IMR-90 (cell line): Measurements from ENCODE around the gene AFG3L2. TPM values are rescaled to one million over a fixed set of nuclear protein-coding genes. Genes with fewer than 3 reads are reported as not detected.

ENCODE experiments used
- ATAC-seq: fragments of 200-7000 bp; cut with Tn5 transposase; 2 replicates; pipeline ENCODE4 v1.9.1; 2020; ENCODE audit warnings: low read depth, mild to moderate bottlenecking, moderate library complexity
- BruUV-seq: library from RNA; stranded (reverse); fragments of 400-500 nt; replicated peaks from 2 replicates; lab custom pipeline; 2021; lab: Mats Ljungman, UMichigan
- CTCF ChIA-PET: fragments of 300-600 bp; formaldehyde crosslinking; extraction: SDS; loops from one replicate; lab custom pipeline; 2021; ENCODE audit warnings: antibody characterized with exemption; lab: Yijun Ruan, JAX
- POLR2A ChIA-PET: fragments of 300-600 bp; sonication (Branson Sonifier 250); formaldehyde crosslinking; loops from one replicate; lab custom pipeline; 2022; ENCODE audit warnings: antibody characterized with exemption; ENCODE audit not compliant: unreplicated experiment; lab: Charles Lee
- DNase-seq: peaks from one replicate; pipeline ENCODE4 v3.0.0; 2013
- H2AFZ ChIP-seq: replicated peaks from 2 replicates; pipeline ENCODE3; 2013; ENCODE audit warnings: low read length, mild to moderate bottlenecking; ENCODE audit not compliant: poor library complexity
- H2AK5ac ChIP-seq: 2 replicates; pipeline ENCODE4 v1.6.1; 2013; ENCODE audit warnings: low read depth, low read length, inconsistent platforms
- H2AK9ac ChIP-seq: replicated peaks from 2 replicates; pipeline ENCODE3; 2013; ENCODE audit warnings: mild to moderate bottlenecking, low read depth, low read length, moderate library complexity; ENCODE audit not compliant: poor library complexity
- H2BK120ac ChIP-seq: 2 replicates; pipeline ENCODE4 v1.6.1; 2013; ENCODE audit warnings: low read depth, low read length, inconsistent platforms
- H2BK15ac ChIP-seq: 3 replicates; pipeline ENCODE4 v1.6.1; 2013; ENCODE audit warnings: low read depth, low read length, inconsistent platforms
- H2BK20ac ChIP-seq: 2 replicates; pipeline ENCODE4 v1.6.1; 2013; ENCODE audit warnings: low read depth, mild to moderate bottlenecking, inconsistent platforms, low read length, moderate library complexity
- H2BK5ac ChIP-seq: 2 replicates; pipeline ENCODE4 v1.6.1; 2013; ENCODE audit warnings: mild to moderate bottlenecking, low read depth, low read length, inconsistent platforms; ENCODE audit not compliant: poor library complexity, severe bottlenecking
- H3K14ac ChIP-seq: replicated peaks from 2 replicates; pipeline ENCODE4 v1.6.1; 2013; ENCODE audit warnings: low read depth, low read length, inconsistent platforms
- H3K18ac ChIP-seq: 2 replicates; pipeline ENCODE4 v1.6.1; 2013; ENCODE audit warnings: low read depth, low read length, control low read depth
- H3K23ac ChIP-seq: 2 replicates; pipeline ENCODE4 v1.6.1; 2013; ENCODE audit warnings: low read depth, low read length, inconsistent platforms
- H3K27ac ChIP-seq: 2 replicates; pipeline ENCODE4 v1.5.1; 2013; ENCODE audit warnings: mild to moderate bottlenecking, control low read depth, low read length; ENCODE audit not compliant: insufficient read depth
- H3K27me3 ChIP-seq: 2 replicates; pipeline ENCODE4 v1.6.1; 2013; ENCODE audit warnings: low read length; ENCODE audit not compliant: control insufficient read depth, insufficient read depth
- H3K36me3 ChIP-seq: 2 replicates; pipeline ENCODE4 v1.6.1; 2013; ENCODE audit warnings: low read length, mixed read lengths; ENCODE audit not compliant: control insufficient read depth, insufficient read depth
- H3K4ac ChIP-seq: 2 replicates; pipeline ENCODE4 v1.6.1; 2013; ENCODE audit warnings: low read depth, low read length, inconsistent platforms
- H3K4me1 ChIP-seq: 2 replicates; pipeline ENCODE4 v1.6.1; 2013; ENCODE audit warnings: low read length, mixed read lengths; ENCODE audit not compliant: control insufficient read depth, insufficient read depth
- H3K4me2 ChIP-seq: 2 replicates; pipeline ENCODE4 v1.6.1; 2013; ENCODE audit warnings: low read depth, mild to moderate bottlenecking, control low read depth, low read length, moderate library complexity
- H3K4me3 ChIP-seq: 2 replicates; pipeline ENCODE4 v1.5.1; 2013; ENCODE audit warnings: low read depth, mild to moderate bottlenecking, control low read depth, low read length, moderate library complexity; ENCODE audit not compliant: insufficient read depth
- H3K56ac ChIP-seq: 2 replicates; pipeline ENCODE4 v1.6.1; 2013; ENCODE audit warnings: low read length, inconsistent platforms; ENCODE audit not compliant: insufficient read depth; ENCODE audit errors: extremely low read depth
- H3K79me1 ChIP-seq, 2 experiments: 2 replicates each; pipeline ENCODE4 v1.6.1; 2013; ENCODE audit warnings: low read length in 2 of 2, inconsistent platforms in 1 of 2, low read depth in 1 of 2
- H3K9ac ChIP-seq: 2 replicates; pipeline ENCODE4 v1.6.1; 2013; ENCODE audit warnings: low read depth, low read length, control low read depth
- H3K9me1 ChIP-seq: 2 replicates; pipeline ENCODE4 v1.6.1; 2013; ENCODE audit warnings: low read length, inconsistent platforms; ENCODE audit not compliant: insufficient read depth
- H3K9me3 ChIP-seq: 2 replicates; pipeline ENCODE4 v1.6.1; 2013; ENCODE audit warnings: low read length; ENCODE audit not compliant: control insufficient read depth, insufficient read depth
- H4K20me1 ChIP-seq: 2 replicates; pipeline ENCODE4 v1.6.1; 2013; ENCODE audit warnings: low read length, inconsistent platforms; ENCODE audit not compliant: insufficient read depth
- H4K5ac ChIP-seq: 2 replicates; pipeline ENCODE4 v1.6.1; 2013; ENCODE audit warnings: mild to moderate bottlenecking, low read depth, low read length, control low read depth
- H4K8ac ChIP-seq, 2 experiments: 2 replicates each; pipeline ENCODE4 v1.6.1; 2013; ENCODE audit warnings: low read depth in 2 of 2, low read length in 2 of 2, control low read depth in 1 of 2, inconsistent platforms in 1 of 2
- H4K91ac ChIP-seq: 2 replicates; pipeline ENCODE4 v1.6.1; 2013; ENCODE audit warnings: low read depth, low read length, inconsistent platforms; ENCODE audit not compliant: insufficient read depth
- RFX5 ChIP-seq: IDR thresholded peaks from 2 replicates; pipeline ENCODE4 v1.8.0; 2012; ENCODE audit warnings: low read depth, mild to moderate bottlenecking, low read length, moderate library complexity
- WGBS, 2 experiments: methylation state at CpG; one replicate each; pipeline versions ENCODE4 v1.1.5 to v1.1.7; 2013; ENCODE audit warnings: missing lambda C conversion rate in 2 of 2; ENCODE audit not compliant: insufficient read length in 1 of 2; ENCODE audit errors: extremely low coverage in 2 of 2; 5-methylcytosine and 5-hydroxymethylcytosine counted together
- dilution Hi-C: fragments of 300-500 bp; cut with HindIII; formaldehyde crosslinking; loops from one replicate; pipeline ENCODE4 v1.14.3; 2018; ENCODE audit warnings: low sequenced_read_pairs; ENCODE audit not compliant: unreplicated experiment
- in situ Hi-C: fragments of 300-500 bp; cut with MboI; formaldehyde crosslinking; loops from 3 replicates; pipeline ENCODE4 v1.14.3; 2019; ENCODE audit warnings: low sequenced_read_pairs, inconsistent platforms, mixed read lengths
- intact Hi-C: fragments of 100-400 bp; cut with micrococcal nuclease; formaldehyde crosslinking; loops from 2 replicates; pipeline ENCODE4 v1.10.0; 2022
- polyA plus RNA-seq, 3 experiments: library from polyadenylated mRNA; depleted of rRNA; stranded (reverse); fragments of >200 nt; gene quantifications; 2 replicates each; pipeline ENCODE4 v1.2.3, GENCODE V29; 2012; ENCODE audit warnings: low replicate concordance in 1 of 3
- total RNA-seq: library from RNA; depleted of rRNA; stranded (reverse); fragments of >200 nt; gene quantifications from 2 replicates; pipeline ENCODE4 v1.2.3, GENCODE V29; 2012

The AFG3L2 gene
- total and polyA plus RNA-seq, 2 of the 4 experiments (the other 2 are of a cell fraction), result 26.9 to 37.6 TPM

GRCh38 chr18:12336171-12336613 lies 40.8 kb downstream of the AFG3L2 start:
- H3K18ac ChIP-seq, result no peak overlapping the region
- no peak overlapping the region for H3K23ac ChIP-seq
- no peak overlapping the region for H3K4me3 ChIP-seq
- no peak for TF ChIP-seq RFX5
- no peak overlapping the region for H2BK5ac ChIP-seq
- H3K79me1 ChIP-seq, result peaks cover 0 to 22% of the 10 kb centered on the region in 2 experiments; a peak in 2 of 4 replicates
- H2AK9ac ChIP-seq, result no peak overlapping the region
- peaks cover 36% of the 10 kb centered on the region for H3K36me3 ChIP-seq
- CTCF ChIA-PET, result no interaction called here
- no peak overlapping the region for H3K4me2 ChIP-seq
- H4K20me1 ChIP-seq, result peaks cover 51% of the 10 kb centered on the region
- H3K9ac ChIP-seq, result no peak overlapping the region
- ATAC-seq (no peak), DNase-seq (no peak)
- H3K14ac ChIP-seq, result no peak overlapping the region
- no peak overlapping the region for H4K5ac ChIP-seq
- H3K9me1 ChIP-seq, result peaks cover 3% of the 10 kb centered on the region; the same call in 1 of the 2 replicates
- intact Hi-C loops (no loop called here), dilution Hi-C loops (no loop called here), in situ Hi-C loops (no loop called here)
- H3K4me1 ChIP-seq, result peaks cover 2% of the 10 kb centered on the region; the same call in 1 of the 2 replicates
- H3K56ac ChIP-seq, result no peak overlapping the region
- WGBS, 2 experiments, result no CpG with 5 or more reads among the region's 2 CpGs
- no peak overlapping the region for H2BK120ac ChIP-seq
- H2AFZ ChIP-seq, result no peak overlapping the region
- H3K27me3 ChIP-seq, result no peaks in the 10 kb centered on the region
- no peak overlapping the region for H2AK5ac ChIP-seq
- no peak overlapping the region for H2BK15ac ChIP-seq
- no peak overlapping the region for H4K8ac ChIP-seq
- H4K91ac ChIP-seq, result no peak overlapping the region
- POLR2A ChIA-PET, result no interaction called here
- no peaks in the 10 kb centered on the region for H3K9me3 ChIP-seq
- no peak overlapping the region for H3K27ac ChIP-seq
- H2BK20ac ChIP-seq, result no peak overlapping the region
- no peak overlapping the region for H3K4ac ChIP-seq
- BruUV-seq, result no TSS peak
